NCI-H2171 (cell line): ENCODE measurements around the gene MEIS1.

ENCODE experiments used
- DNase-seq: peaks from one replicate; lab custom pipeline; 2025; lab: John Stamatoyannopoulos, UW

Gene MEIS1

GRCh38 chr2:66443979-66444861 lies 9.3 kb downstream of the MEIS1 start:
- no peak for DNase-seq

- no peak for DNase-seq
Measured at GRCh38 chr2:66445076-66445924, 10.4 kb downstream of the MEIS1 start.

GRCh38 chr2:66445925-66446871 lies 11.3 kb downstream of the MEIS1 start:
- no peak for DNase-seq

GRCh38 chr2:66446941-66447340 lies 12.0 kb downstream of the MEIS1 start:
- DNase-seq = no peak

- no peak for DNase-seq
Measured at GRCh38 chr2:66447677-66448076, 12.8 kb downstream of the MEIS1 start.

- no peak for DNase-seq
Measured at GRCh38 chr2:66448136-66448991, 13.4 kb downstream of the MEIS1 start.

- no peak for DNase-seq
Measured at GRCh38 chr2:66452214-66452613, 17.3 kb downstream of the MEIS1 start.

- DNase-seq = no peak
Measured at GRCh38 chr2:66452917-66453316, 18.0 kb downstream of the MEIS1 start.

GRCh38 chr2:66455490-66455889 lies 20.6 kb downstream of the MEIS1 start:
- DNase-seq = no peak

- no peak for DNase-seq
Measured at GRCh38 chr2:66456183-66457041, 21.5 kb downstream of the MEIS1 start.

- no peak for DNase-seq
Measured at GRCh38 chr2:66457545-66457944, 22.6 kb downstream of the MEIS1 start.

GRCh38 chr2:66460031-66460430 lies 25.1 kb downstream of the MEIS1 start:
- DNase-seq = no peak

GRCh38 chr2:66461001-66461663 lies 26.2 kb downstream of the MEIS1 start:
- DNase-seq = no peak

GRCh38 chr2:66461664-66462500 lies 27.0 kb downstream of the MEIS1 start:
- no peak for DNase-seq

GRCh38 chr2:66462501-66462825 lies 27.5 kb downstream of the MEIS1 start:
- no peak for DNase-seq

GRCh38 chr2:66463206-66463755 lies 28.4 kb downstream of the MEIS1 start:
- no peak for DNase-seq

GRCh38 chr2:66464930-66465637 lies 30.2 kb downstream of the MEIS1 start:
- no peak for DNase-seq

GRCh38 chr2:66466433-66466832 lies 31.5 kb downstream of the MEIS1 start:
- DNase-seq = no peak
